Gastrocnemius medialis (tissue), 4 donors: ENCODE measurements around the gene SPN. TPM values are rescaled to one million over a fixed set of nuclear protein-coding genes. Genes with fewer than 3 reads are reported as not detected.

Experiments
- ATAC-seq, 2 donors: fragments of 150-250 bp; one replicate each; pipeline ENCODE4 v1.9.1; 2016
- DNase-seq, 2 donors: peaks; one replicate each; pipeline ENCODE4 v3.0.0-alpha.2; 2019
- H3K27ac ChIP-seq, 4 donors: fragments of 200-600 bp; sonication (generic); 1 replicate in 1 of 4; 2 replicates in 3 of 4; pipeline ENCODE4 v1.5.1; 2016 to 2018; ENCODE audit warnings: mild to moderate bottlenecking in 2 of 4, moderate library complexity in 1 of 4
- H3K27me3 ChIP-seq, 3 donors: fragments of 200-600 bp; sonication (generic) in 2 of 3; 1 replicate in 1 of 3; 2 replicates in 2 of 3; pipeline versions ENCODE4 v1.5.1 to v1.6.0; 2016 to 2019; ENCODE audit warnings: mild to moderate bottlenecking in 1 of 3, moderate library complexity in 1 of 3
- H3K36me3 ChIP-seq, 2 donors: fragments of 200-600 bp; sonication (generic) in 1 of 2; one replicate each; pipeline ENCODE4 v1.5.1; 2017 to 2018
- H3K4me1 ChIP-seq, 2 donors: fragments of 200-600 bp; sonication (generic) in 1 of 2; one replicate each; pipeline ENCODE4 v1.5.1; 2016 to 2017; ENCODE audit warnings: mild to moderate bottlenecking in 2 of 2
- H3K4me3 ChIP-seq, 4 donors: fragments of 200-600 bp; sonication (generic) in 3 of 4; 1 replicate in 1 of 4; 2 replicates in 3 of 4; pipeline ENCODE4 v1.5.1; 2016 to 2019; ENCODE audit warnings: mild to moderate bottlenecking in 2 of 4
- H3K9me3 ChIP-seq, 3 donors: fragments of 200-600 bp; sonication (generic) in 2 of 3; 1 replicate in 1 of 3; 2 replicates in 2 of 3; pipeline ENCODE4 v1.5.1; 2016 to 2019
- POLR2A ChIP-seq, 2 donors: fragments of 450-650 bp; IDR thresholded peaks; one replicate each; pipeline ENCODE4 v1.6.1; 2017; ENCODE audit warnings: antibody characterized with exemption in 2 of 2, mild to moderate bottlenecking in 2 of 2, moderate library complexity in 2 of 2
- in situ Hi-C, 4 donors: fragments of 200-750 bp; cut with MboI; loops; one replicate each; pipeline versions ENCODE4 v1.15.0 to v1.8.0; 2017; ENCODE audit warnings: low sequenced_read_pairs in 4 of 4
- intact Hi-C: fragments of 100-400 bp; cut with DNase I; formaldehyde crosslinking; loops from one replicate; pipeline ENCODE4 v1.15.1; 2023; ENCODE audit warnings: low total_unique reads
- total RNA-seq, 4 donors: library from RNA; depleted of rRNA; stranded (reverse); fragments of >200 nt; gene quantifications; one replicate each; pipeline versions ENCODE4 v1.1.0 to v1.2.3, GENCODE V29; 2016
- TF ChIP-seq, protein P1 (sequence below), 5 experiments: fragments of 450-650 bp in 3 of 5; fragments of 200-600 bp in 2 of 5; sonication (generic) in 2 of 5; IDR thresholded peaks in 4 of 5; conservative IDR thresholded peaks in 1 of 5; 1 replicate in 4 of 5; 2 replicates in 1 of 5; pipeline ENCODE4 v1.5.1; 2016 to 2019; ENCODE audit warnings: antibody characterized with exemption in 5 of 5, mild to moderate bottlenecking in 3 of 5, moderate library complexity in 3 of 5

Gene SPN
- total RNA-seq, 4 donors from 2014 or later, result 0.12 to 0.88 (median 0.84) TPM; not detected in 1

DNA sequence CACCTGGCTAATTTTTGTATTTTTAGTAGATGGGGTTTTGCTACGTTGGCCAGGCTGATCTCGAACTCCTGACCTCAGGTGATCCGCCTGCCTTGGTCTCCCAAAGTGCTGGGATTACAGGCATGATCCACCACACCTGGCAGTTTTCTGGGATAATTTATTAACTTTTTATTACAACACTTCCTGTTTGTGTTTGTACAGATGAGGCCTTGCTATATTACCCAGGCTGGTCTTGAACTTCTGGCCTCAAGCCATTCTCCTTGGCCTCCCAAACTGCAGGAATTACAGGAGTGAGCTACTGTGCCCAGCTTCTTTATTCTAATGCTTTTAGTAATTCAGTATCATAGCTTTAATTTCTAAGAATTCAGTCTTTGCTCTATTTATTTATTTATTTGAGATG is 16.1 kb upstream of the SPN start:
- H3K27ac ChIP-seq, result no peak overlapping the region
- TF ChIP-seq, protein P1, sequence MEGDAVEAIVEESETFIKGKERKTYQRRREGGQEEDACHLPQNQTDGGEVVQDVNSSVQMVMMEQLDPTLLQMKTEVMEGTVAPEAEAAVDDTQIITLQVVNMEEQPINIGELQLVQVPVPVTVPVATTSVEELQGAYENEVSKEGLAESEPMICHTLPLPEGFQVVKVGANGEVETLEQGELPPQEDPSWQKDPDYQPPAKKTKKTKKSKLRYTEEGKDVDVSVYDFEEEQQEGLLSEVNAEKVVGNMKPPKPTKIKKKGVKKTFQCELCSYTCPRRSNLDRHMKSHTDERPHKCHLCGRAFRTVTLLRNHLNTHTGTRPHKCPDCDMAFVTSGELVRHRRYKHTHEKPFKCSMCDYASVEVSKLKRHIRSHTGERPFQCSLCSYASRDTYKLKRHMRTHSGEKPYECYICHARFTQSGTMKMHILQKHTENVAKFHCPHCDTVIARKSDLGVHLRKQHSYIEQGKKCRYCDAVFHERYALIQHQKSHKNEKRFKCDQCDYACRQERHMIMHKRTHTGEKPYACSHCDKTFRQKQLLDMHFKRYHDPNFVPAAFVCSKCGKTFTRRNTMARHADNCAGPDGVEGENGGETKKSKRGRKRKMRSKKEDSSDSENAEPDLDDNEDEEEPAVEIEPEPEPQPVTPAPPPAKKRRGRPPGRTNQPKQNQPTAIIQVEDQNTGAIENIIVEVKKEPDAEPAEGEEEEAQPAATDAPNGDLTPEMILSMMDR (IDR thresholded peaks at IDR 0.05 in 4 of 5, conservative IDR thresholded peaks at IDR 0.05 in 1 of 5), result no peak
- TF ChIP-seq POLR2A (IDR thresholded peaks at IDR 0.05), result no peak
- H3K9me3 ChIP-seq, result no peaks in the 10 kb centered on the region
- H3K27me3 ChIP-seq, result no peaks in the 10 kb centered on the region
- in situ Hi-C loops (loop anchor here in 1 of 4 donors (10.0 kb wide), 1 partner anchor 88 kb away; no protein-coding TSS in a partner anchor), intact Hi-C loops (no loop called here)
- H3K4me1 ChIP-seq, result no peaks in the 10 kb centered on the region
- H3K36me3 ChIP-seq, result no peaks in the 10 kb centered on the region
- H3K4me3 ChIP-seq, result no peak overlapping the region
- no peak for DNase-seq
- ATAC-seq, result no peak

GRCh38 chr16:29649588-29650494 is 13.2 kb upstream of the SPN start:
- Histone ChIP-seq H3K9me3 (no peaks in the 10 kb centered on the region), H3K4me3 (no peak overlapping the region), H3K27me3 (no peaks in the 10 kb centered on the region), H3K27ac (no peak overlapping the region), H3K4me1 (no peaks in the 10 kb centered on the region), H3K36me3 (no peaks in the 10 kb centered on the region)
- no peak for DNase-seq
- TF ChIP-seq, protein P1 (IDR thresholded peaks at IDR 0.05 in 4 of 5, conservative IDR thresholded peaks at IDR 0.05 in 1 of 5), result no peak
- no peak for TF ChIP-seq POLR2A (IDR thresholded peaks at IDR 0.05)
- intact Hi-C loops, result no loop called here
- in situ Hi-C loops, result loop anchor here in 1 of 4 donors (10.0 kb wide), 1 partner anchor 85 kb away; no protein-coding TSS in a partner anchor
- no peak for ATAC-seq

GRCh38 chr16:29650771-29651170 is 12.3 kb upstream of the SPN start:
- no peak for TF ChIP-seq POLR2A (IDR thresholded peaks at IDR 0.05)
- TF ChIP-seq, protein P1 (IDR thresholded peaks at IDR 0.05 in 4 of 5, conservative IDR thresholded peaks at IDR 0.05 in 1 of 5), result no peak
- Histone ChIP-seq H3K4me3 (no peak overlapping the region), H3K36me3 (no peaks in the 10 kb centered on the region), H3K9me3 (no peaks in the 10 kb centered on the region), H3K4me1 (no peaks in the 10 kb centered on the region), H3K27me3 (no peaks in the 10 kb centered on the region), H3K27ac (no peak overlapping the region)
- ATAC-seq (no peak), DNase-seq (no peak)
- intact Hi-C loops, result no loop called here
- in situ Hi-C loops, result no loop called here

DNA sequence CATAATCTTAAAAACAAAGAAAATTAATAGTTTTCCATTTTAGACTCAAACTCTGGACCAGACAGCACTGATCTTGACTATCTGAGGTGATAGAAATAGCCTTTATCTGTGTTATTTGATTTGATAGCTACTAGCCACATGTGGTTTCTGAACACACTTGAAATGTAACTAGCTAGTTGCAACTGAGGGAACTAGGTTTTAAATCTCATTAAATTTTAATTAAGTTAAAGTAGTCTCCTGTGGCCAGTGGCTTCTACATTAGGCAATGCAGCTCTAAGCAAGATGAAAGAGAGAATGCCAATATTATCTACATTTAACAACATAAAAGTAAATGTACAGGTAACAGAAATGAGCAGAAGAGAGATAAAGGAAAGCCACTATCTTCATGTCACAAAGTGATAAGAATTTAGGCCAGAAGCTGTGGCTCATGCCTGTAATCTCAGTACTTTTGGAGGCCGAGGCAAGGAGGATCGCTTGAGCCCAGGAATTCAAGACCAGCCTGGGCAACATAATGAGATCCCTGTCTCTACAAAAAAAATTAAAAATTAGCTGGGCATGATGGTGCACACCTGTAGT is 11.2 kb upstream of the SPN start:
- ATAC-seq (no peak), DNase-seq (no peak)
- Histone ChIP-seq H3K9me3 (no peaks in the 10 kb centered on the region), H3K27me3 (no peaks in the 10 kb centered on the region), H3K27ac (no peak overlapping the region), H3K4me3 (no peak overlapping the region), H3K36me3 (no peaks in the 10 kb centered on the region), H3K4me1 (no peaks in the 10 kb centered on the region)
- intact Hi-C loops (no loop called here), in situ Hi-C loops (no loop called here)
- TF ChIP-seq POLR2A (IDR thresholded peaks at IDR 0.05), result no peak
- TF ChIP-seq, protein P1 (IDR thresholded peaks at IDR 0.05 in 4 of 5, conservative IDR thresholded peaks at IDR 0.05 in 1 of 5), result no peak
